Activated T-helper 2 cell treated with anti-CD3 and anti-CD28 coated beads, Interferon-gamma antibody, Interleukin-2, Interleukin-4, amounts not matched to agents 10 μg/mL and 5 μg/mL and 100 μg/mL, durations not matched to agents 14 hours and 24 hours and 36 hours (primary cell): Measurements from ENCODE around the gene ZNF682. TPM values are rescaled to one million over a fixed set of nuclear protein-coding genes. Genes with fewer than 3 reads are reported as not detected.
"Not testable (repeated sequence)": the region's sequence is repeated elsewhere in the genome, so short reads cannot be mapped to it uniquely, and the experiment has no call there.

ENCODE experiments used
- DNase-seq: peaks from one replicate; pipeline ENCODE4 v3.0.0; 2021; ENCODE audit warnings: low spot score
- H3K27ac Mint-ChIP-seq: one replicate; pipeline ENCODE4 v1.8.0; 2021; ENCODE audit warnings: mixed read lengths
- H3K27me3 Mint-ChIP-seq: one replicate; pipeline ENCODE4 v1.8.0; 2021; ENCODE audit warnings: low read depth, mixed read lengths
- H3K36me3 Mint-ChIP-seq: one replicate; pipeline ENCODE4 v1.8.0; 2021; ENCODE audit warnings: low read depth, mixed read lengths
- H3K4me1 Mint-ChIP-seq: one replicate; pipeline ENCODE4 v1.8.0; 2021; ENCODE audit warnings: low read depth, mixed read lengths
- H3K4me3 Mint-ChIP-seq: one replicate; pipeline ENCODE4 v1.8.0; 2021; ENCODE audit warnings: low read depth, mild to moderate bottlenecking, moderate library complexity, mixed read lengths
- H3K9me3 Mint-ChIP-seq: one replicate; pipeline ENCODE4 v1.8.0; 2021; ENCODE audit warnings: mixed read lengths
- intact Hi-C: fragments of 100-400 bp; cut with micrococcal nuclease; formaldehyde crosslinking; loops from one replicate; pipeline ENCODE4 v1.15.1; 2023
- total RNA-seq: library from RNA; stranded (reverse); gene quantifications from 2 replicates; pipeline ENCODE4 v1.2.3, GENCODE V29; 2022

ZNF682 gene
- total RNA-seq, 1 donor from 2014 or later, result 4.8 TPM

DNA sequence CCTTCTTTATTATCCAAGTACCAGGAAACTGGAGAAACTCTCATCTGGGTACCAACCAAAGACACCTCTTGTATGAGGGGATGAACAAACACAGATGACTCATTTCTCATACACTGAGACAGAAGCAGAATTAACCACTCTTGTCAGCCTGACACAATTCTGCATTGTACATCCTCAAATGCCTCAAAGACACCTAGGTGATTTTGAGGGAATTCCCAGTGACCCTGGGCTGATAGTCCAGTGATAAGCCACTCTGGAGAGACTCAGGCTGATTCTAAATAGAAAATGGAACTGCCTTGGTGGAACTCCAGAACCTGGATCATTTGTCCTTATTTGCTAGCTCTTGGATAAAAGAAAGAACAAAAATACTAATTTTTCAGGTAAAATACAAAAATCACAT lies 19.4 kb upstream of the ZNF682 start:
- H3K27ac Mint-ChIP-seq, H3K4me3 Mint-ChIP-seq, intact Hi-C loops, H3K4me1 Mint-ChIP-seq, H3K36me3 Mint-ChIP-seq, DNase-seq, H3K27me3 Mint-ChIP-seq: not testable (repeated sequence)
- peaks cover 35% of the 10 kb centered on the region for H3K9me3 Mint-ChIP-seq

DNA sequence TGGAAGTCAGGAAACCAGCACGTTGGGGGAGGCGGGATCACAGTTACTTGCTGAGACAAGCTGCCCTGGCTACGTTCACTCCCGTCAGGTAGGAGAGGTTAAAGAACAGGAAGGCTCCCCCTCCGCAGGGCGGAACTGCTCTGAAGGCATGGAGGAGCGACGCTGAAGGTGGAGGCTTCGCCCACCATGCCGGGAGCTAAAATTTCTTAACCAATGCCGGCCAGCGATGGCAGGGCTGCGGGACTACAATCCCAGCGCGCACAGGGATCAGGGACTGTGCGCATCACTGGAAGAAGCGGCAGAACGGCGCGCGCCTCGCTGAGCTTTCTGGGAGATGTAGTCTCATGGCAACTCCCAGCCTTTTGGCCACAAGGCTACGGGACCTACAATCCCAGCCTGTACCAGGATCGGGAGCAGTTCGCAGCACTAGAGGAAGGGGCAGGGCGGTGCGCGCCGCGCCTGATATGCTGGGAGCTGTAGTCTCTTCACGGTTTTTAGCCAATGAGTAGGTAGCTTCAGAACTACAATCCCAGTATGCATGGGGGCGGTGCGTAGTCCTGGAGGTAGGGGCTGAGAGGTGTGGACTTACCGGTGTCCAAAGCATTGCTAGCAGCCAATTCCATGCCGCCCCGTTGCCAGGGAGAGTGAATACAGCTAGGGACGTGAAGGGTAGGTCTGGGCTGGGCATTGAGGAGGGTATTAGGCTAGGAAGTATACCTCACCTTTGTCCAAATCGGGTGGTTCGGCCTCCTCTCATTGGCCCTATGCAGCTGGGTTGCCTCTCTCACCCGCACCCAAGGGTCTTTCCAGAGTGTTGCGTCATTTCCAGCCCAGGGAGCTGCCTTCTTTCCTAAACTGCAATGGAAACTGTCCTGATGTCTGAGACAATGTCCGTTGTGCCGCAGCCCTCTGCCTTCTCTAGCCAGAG lies 12.8 kb upstream of the ZNF682 start:
- intact Hi-C loops, result no loop called here
- H3K4me3 Mint-ChIP-seq, result peak overlapping the region; percentile 92

GRCh38 chr19:20045742-20046141 lies 6.4 kb upstream of the ZNF682 start:
- intact Hi-C loops, H3K27me3 Mint-ChIP-seq, H3K4me1 Mint-ChIP-seq, H3K4me3 Mint-ChIP-seq, H3K36me3 Mint-ChIP-seq, H3K27ac Mint-ChIP-seq, DNase-seq: not testable (repeated sequence)
- peaks cover 38% of the 10 kb centered on the region for H3K9me3 Mint-ChIP-seq

More for the DNA sequence above, 12.8 kb upstream of the ZNF682 start:
- Mint-ChIP-seq H3K4me1 (peaks cover 1% of the 10 kb centered on the region), H3K36me3 (no peaks in the 10 kb centered on the region), H3K27ac (peak overlapping the region; percentile 46), H3K27me3 (no peaks in the 10 kb centered on the region), H3K9me3 (peaks cover 34% of the 10 kb centered on the region)
- peak; percentile 28 for DNase-seq

- Mint-ChIP-seq H3K36me3 (no peaks in the 10 kb centered on the region), H3K27me3 (no peaks in the 10 kb centered on the region), H3K27ac (no peak overlapping the region), H3K9me3 (peaks cover 29% of the 10 kb centered on the region), H3K4me1 (no peaks in the 10 kb centered on the region), H3K4me3 (no peak overlapping the region)
- no peak for DNase-seq
- intact Hi-C loops, result no loop called here
Measured at GRCh38 chr19:20044663-20045062, 5.4 kb upstream of the ZNF682 start.

DNA sequence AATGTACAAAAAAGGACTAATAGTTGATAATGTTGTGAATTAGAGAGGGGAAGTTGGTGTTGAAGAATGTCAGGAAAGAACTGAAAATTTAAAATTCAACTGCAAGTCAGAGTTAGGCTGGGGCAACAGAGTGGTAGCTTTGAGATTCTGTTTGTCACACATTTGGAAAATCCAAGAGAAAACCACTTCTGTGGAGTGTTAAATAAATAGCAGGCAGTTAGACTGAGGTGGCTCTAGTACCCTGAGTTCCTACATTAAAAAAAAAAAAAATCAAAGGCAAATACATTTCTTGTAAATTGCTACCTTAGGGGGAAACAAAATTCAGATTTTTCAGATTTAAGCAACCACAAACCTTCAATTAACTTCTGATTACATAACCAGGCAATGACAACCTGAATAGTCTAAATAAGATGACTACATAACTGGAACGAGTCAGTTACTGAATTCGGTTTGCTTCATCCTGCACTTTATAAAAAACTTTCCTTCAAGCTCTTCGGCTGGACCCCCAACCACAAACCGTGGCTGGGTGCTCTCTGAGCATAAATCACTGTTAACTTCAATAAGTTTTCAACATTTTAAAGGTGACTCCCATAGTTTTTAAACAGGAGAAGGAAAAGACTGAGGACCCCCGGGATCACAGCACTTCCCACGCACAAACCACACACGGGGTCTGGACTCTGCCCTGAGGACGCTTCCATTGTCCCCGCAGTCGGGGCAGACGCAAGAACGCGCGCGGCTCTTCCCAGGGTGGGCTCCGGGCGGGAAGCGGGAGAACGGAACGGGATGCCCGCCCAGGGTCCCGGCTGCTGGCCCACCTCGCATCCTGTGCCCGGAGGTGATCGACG lies 725 bp downstream of the ZNF682 start:
- peak overlapping the region; percentile 5 for H3K27ac Mint-ChIP-seq
- DNase-seq, result no peak
- H3K4me3 Mint-ChIP-seq, result peak overlapping the region; percentile 90
- no peaks in the 10 kb centered on the region for H3K27me3 Mint-ChIP-seq
- intact Hi-C loops, result no loop called here
- H3K36me3 Mint-ChIP-seq, result peaks cover 15% of the 10 kb centered on the region
- peaks cover 19% of the 10 kb centered on the region for H3K9me3 Mint-ChIP-seq
- peaks cover 6% of the 10 kb centered on the region for H3K4me1 Mint-ChIP-seq

- Mint-ChIP-seq H3K4me1 (peaks cover 6% of the 10 kb centered on the region), H3K9me3 (peaks cover 30% of the 10 kb centered on the region), H3K27me3 (no peaks in the 10 kb centered on the region), H3K36me3 (peaks cover 32% of the 10 kb centered on the region), H3K4me3 (no peak overlapping the region), H3K27ac (no peak overlapping the region)
- no peak for DNase-seq
- intact Hi-C loops, result no loop called here
Measured at GRCh38 chr19:20035935-20036334, 3.4 kb downstream of the ZNF682 start.

GRCh38 chr19:20028611-20029010 lies 10.7 kb downstream of the ZNF682 start:
- DNase-seq, result no peak
- intact Hi-C loops, result no loop called here
- H3K27me3 Mint-ChIP-seq, result no peaks in the 10 kb centered on the region
- no peak overlapping the region for H3K27ac Mint-ChIP-seq
- peaks cover 40% of the 10 kb centered on the region for H3K36me3 Mint-ChIP-seq
- no peaks in the 10 kb centered on the region for H3K4me1 Mint-ChIP-seq
- peaks cover 51% of the 10 kb centered on the region for H3K9me3 Mint-ChIP-seq
- no peak overlapping the region for H3K4me3 Mint-ChIP-seq

DNA sequence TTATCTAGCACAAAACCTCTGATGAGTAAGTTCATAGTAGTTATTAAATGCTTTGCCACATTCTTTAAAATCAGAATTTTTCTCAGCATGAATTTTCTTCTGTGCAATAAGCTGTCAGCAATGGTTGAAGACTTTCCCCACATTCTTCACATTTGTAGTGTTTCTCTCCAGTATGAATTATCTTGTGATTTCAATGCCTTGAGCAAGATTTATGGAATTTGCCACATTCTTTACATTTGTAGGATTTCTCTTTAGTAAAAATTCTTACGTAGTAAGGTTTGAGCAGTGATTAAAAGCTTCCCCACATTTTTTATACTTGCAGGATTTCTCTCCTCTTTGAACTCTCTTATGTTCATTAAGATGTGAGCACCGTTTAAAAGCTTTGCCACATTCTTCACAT lies 33.6 kb downstream of the ZNF682 start:
- DNase-seq, result no peak
- Mint-ChIP-seq H3K4me1 (no peaks in the 10 kb centered on the region), H3K9me3 (peaks cover 56% of the 10 kb centered on the region), H3K27me3 (no peaks in the 10 kb centered on the region), H3K36me3 (peaks cover 41% of the 10 kb centered on the region), H3K4me3 (no peak overlapping the region), H3K27ac (no peak overlapping the region)
- intact Hi-C loops, result no loop called here

GRCh38 chr19:19997656-19998268 lies 41.5 kb downstream of the ZNF682 start:
- H3K27ac Mint-ChIP-seq, result no peak overlapping the region
- H3K9me3 Mint-ChIP-seq, result peaks cover 57% of the 10 kb centered on the region
- intact Hi-C loops, result no loop called here
- no peak for DNase-seq
- peaks cover 3% of the 10 kb centered on the region for H3K36me3 Mint-ChIP-seq
- no peaks in the 10 kb centered on the region for H3K27me3 Mint-ChIP-seq
- H3K4me3 Mint-ChIP-seq, result no peak overlapping the region
- no peaks in the 10 kb centered on the region for H3K4me1 Mint-ChIP-seq

DNA sequence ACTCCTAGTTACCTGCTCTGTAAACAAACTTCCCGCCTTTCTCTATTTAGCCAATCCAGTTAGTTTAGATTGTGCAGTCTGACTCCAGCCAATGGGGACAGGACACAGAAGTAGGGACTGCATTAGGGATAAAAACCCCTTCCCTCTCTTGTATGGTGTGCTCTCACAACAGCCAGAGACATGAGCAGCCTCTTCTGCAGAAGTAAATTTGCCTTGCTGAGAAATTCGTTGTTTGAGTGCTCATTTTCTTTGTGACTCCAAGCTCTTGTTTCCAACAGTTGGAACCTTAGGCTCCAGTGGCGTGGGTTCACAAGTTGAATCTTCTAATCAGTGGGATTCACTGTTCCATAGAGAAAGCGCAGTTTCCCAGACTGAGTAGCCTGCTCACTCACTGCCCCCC lies 72.4 kb downstream of the ZNF682 start:
- intact Hi-C loops, result no loop called here
- no peak overlapping the region for H3K4me3 Mint-ChIP-seq
- peaks cover 85% of the 10 kb centered on the region for H3K9me3 Mint-ChIP-seq
- H3K27ac Mint-ChIP-seq, result no peak overlapping the region
- H3K4me1 Mint-ChIP-seq, result no peaks in the 10 kb centered on the region
- no peak for DNase-seq
- H3K27me3 Mint-ChIP-seq, result no peaks in the 10 kb centered on the region
- H3K36me3 Mint-ChIP-seq, result peaks cover 4% of the 10 kb centered on the region

DNA sequence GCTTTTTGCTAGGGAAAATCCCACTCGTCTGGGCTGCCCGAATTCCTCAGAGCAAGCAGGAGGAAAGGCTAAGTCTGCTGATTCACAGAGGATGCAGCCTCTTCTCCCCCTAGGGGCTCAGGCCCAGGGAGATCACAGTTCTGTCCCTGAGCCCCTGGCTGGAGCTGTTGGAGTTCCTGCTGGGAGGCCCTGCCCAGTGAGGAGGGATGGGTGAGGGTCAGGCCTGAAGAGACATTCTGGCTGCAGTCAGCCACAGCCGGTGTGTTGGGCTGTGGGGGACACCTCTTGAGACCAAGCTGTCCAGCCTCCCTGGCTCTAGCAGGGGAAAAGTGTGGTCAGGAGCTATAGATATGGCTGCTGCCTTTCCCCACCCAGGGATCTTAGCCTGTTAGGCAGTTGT lies 73.2 kb downstream of the ZNF682 start:
- H3K36me3 Mint-ChIP-seq, H3K4me1 Mint-ChIP-seq, intact Hi-C loops, H3K4me3 Mint-ChIP-seq, H3K27me3 Mint-ChIP-seq, DNase-seq, H3K27ac Mint-ChIP-seq: not testable (repeated sequence)
- H3K9me3 Mint-ChIP-seq, result peaks cover 78% of the 10 kb centered on the region

GRCh38 chr19:19964416-19964815 lies 74.9 kb downstream of the ZNF682 start:
- Mint-ChIP-seq H3K4me3 (no peak overlapping the region), H3K4me1 (no peaks in the 10 kb centered on the region), H3K36me3 (peaks cover 4% of the 10 kb centered on the region), H3K27me3 (no peaks in the 10 kb centered on the region), H3K27ac (no peak overlapping the region), H3K9me3 (peaks cover 65% of the 10 kb centered on the region)
- intact Hi-C loops, result no loop called here
- no peak for DNase-seq
